Endothelial cell of hepatic sinusoid (primary cell): ENCODE data around the gene NEURL1B.
"Not testable (repeated sequence)": the region's sequence is repeated elsewhere in the genome, so short reads cannot be mapped to it uniquely, and the experiment has no call there.

Experiments
- in situ Hi-C: cut with HindIII; loops from 2 replicates; pipeline ENCODE4 v1.10.0; 2017; ENCODE audit warnings: low sequenced_read_pairs

Gene NEURL1B

GRCh38 chr5:172691886-172692285, 50.8 kb downstream of the NEURL1B start:
- in situ Hi-C loops, result no loop called here

- in situ Hi-C loops, result no loop called here
Observed at GRCh38 chr5:172692451-172692850, 51.4 kb downstream of the NEURL1B start.

GRCh38 chr5:172692981-172693380, 51.9 kb downstream of the NEURL1B start:
- in situ Hi-C loops, result no loop called here

GRCh38 chr5:172694061-172694460, 53.0 kb downstream of the NEURL1B start:
- in situ Hi-C loops, result no loop called here

- in situ Hi-C loops, result no loop called here
Observed at GRCh38 chr5:172694541-172694940, 53.5 kb downstream of the NEURL1B start.

- in situ Hi-C loops, result no loop called here
Observed at GRCh38 chr5:172695232-172696054, 54.4 kb downstream of the NEURL1B start.

GRCh38 chr5:172696171-172696849, 55.2 kb downstream of the NEURL1B start:
- in situ Hi-C loops, result no loop called here

- in situ Hi-C loops, result no loop called here
Observed at GRCh38 chr5:172697123-172698121, 56.4 kb downstream of the NEURL1B start.

GRCh38 chr5:172699423-172699822, 58.4 kb downstream of the NEURL1B start:
- in situ Hi-C loops, result no loop called here

- in situ Hi-C loops, result no loop called here
Observed at GRCh38 chr5:172699999-172700364, 58.9 kb downstream of the NEURL1B start.

- in situ Hi-C loops, result no loop called here
Observed at GRCh38 chr5:172700365-172701290, 59.6 kb downstream of the NEURL1B start.

GRCh38 chr5:172701291-172701656, 60.2 kb downstream of the NEURL1B start:
- in situ Hi-C loops, result no loop called here

- in situ Hi-C loops, result no loop called here
Observed at GRCh38 chr5:172703952-172704351, 62.9 kb downstream of the NEURL1B start.

GRCh38 chr5:172705576-172706084, 64.6 kb downstream of the NEURL1B start:
- in situ Hi-C loops, result no loop called here

- in situ Hi-C loops, result no loop called here
Observed at GRCh38 chr5:172706796-172707195, 65.7 kb downstream of the NEURL1B start.

GRCh38 chr5:172707285-172708182, 66.5 kb downstream of the NEURL1B start:
- in situ Hi-C loops, result no loop called here

GRCh38 chr5:172708183-172708505, 67.1 kb downstream of the NEURL1B start:
- in situ Hi-C loops, result no loop called here

GRCh38 chr5:172710676-172711075, 69.6 kb downstream of the NEURL1B start:
- in situ Hi-C loops, result no loop called here

GRCh38 chr5:172711321-172711861, 70.3 kb downstream of the NEURL1B start:
- in situ Hi-C loops, result not testable (repeated sequence)
